ENCODE data around the gene MEGF9.
"Not testable (repeated sequence)": the region's sequence is repeated elsewhere in the genome, so short reads cannot be mapped to it uniquely, and the experiment has no call there.

The MEGF9 gene

DNA sequence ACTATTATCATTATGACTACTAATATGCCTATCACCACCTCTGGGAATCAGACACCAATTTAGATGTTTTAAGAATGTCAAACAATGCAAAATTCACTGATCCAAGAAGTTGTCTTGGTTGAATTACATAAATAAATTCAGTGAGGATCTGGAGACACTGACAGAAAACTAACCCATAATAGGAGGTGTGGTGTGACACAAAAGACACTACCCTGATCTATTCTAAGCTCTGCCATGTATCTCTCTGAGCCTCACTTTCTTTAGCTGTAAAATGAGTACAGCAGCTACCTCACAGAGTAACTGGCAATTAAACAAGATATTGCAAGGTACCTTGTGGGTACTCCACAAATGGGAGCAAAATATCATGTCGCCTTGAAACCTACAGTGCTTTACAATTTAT lies 141.8 kb downstream of the MEGF9 start:
- DNase-seq (ENCODE audit: low read depth in 2 of 2), result no peak

DNA sequence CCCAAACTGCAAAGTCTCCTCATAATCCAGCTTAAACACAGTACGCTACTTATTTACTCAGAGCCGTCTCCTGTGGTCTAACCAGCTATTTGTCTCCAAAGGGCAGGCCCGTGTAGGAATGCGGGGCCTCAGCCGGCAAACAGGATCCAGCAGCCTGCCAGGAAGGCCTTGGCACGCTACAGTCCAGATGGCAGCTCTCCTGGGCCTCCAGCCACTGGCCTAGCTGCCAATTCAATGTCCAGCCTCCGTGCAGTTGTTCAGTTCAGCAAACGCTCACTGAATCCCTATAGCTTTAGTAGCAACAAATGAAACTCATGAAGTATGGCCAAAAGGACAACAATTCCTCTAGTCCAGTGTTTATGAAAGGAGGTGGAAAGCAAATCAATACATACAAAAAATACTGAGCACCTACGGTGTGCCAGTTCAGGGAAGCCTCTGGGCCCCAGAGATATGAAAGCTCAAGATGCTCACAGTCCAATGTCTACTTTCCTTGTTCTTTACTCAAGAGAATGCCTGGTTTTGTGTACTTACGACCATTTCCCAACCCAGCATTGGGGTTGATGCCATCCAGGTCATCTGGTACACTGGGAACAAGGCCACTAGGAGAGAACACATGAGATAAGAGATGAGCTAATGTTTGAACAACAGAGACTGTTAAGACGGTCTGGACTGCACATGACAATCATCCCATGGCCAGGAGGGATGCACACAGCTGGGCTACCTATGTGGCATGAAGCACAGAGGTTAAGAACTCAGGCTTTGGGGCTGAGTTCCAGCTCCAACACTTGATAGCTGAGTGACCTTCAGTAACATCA lies 142.6 kb downstream of the MEGF9 start:
- DNase-seq (ENCODE audit: low read depth in 2 of 2), result no peak

DNA sequence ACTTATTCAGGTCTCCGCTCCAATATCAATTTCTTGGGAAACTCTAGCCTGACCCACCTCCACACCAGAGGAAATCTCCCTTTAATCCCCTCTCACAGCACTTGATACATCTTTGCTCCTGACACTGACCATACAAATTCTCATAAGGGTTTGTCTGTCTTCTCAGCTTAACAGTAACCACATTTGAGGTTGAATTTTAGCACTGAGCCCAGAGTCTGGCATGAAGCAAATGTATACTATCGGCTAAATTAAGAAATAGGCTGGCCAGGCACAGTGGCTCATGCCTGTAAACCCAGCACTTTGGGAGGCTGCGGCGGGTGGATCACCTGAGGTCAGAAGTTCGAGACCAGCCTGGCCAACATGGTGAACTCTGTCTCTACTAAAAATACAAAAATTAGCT lies 144.0 kb downstream of the MEGF9 start:
- DNase-seq (ENCODE audit: low read depth in 2 of 2), result no peak

DNA sequence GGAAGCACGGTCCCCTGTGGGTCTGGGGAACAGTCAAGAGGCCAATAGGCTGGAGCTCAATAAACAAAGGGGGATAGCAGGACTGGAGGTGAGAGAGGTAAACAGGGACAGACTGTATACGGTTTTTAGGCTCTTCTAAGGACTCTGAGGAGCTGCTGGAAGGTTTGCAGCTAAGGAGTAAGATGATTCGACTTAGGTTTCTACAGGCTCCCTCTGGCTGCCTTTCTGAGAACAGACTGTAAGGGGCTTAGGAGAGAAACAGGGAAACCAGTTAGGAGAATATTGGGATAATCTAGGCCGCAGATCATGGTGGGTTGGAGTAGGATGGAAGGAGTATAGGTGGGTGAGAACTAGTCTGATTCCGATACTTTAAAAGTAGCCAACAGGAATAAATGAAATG lies 144.7 kb downstream of the MEGF9 start:
- DNase-seq (ENCODE audit: low read depth in 2 of 2), result no peak

DNA sequence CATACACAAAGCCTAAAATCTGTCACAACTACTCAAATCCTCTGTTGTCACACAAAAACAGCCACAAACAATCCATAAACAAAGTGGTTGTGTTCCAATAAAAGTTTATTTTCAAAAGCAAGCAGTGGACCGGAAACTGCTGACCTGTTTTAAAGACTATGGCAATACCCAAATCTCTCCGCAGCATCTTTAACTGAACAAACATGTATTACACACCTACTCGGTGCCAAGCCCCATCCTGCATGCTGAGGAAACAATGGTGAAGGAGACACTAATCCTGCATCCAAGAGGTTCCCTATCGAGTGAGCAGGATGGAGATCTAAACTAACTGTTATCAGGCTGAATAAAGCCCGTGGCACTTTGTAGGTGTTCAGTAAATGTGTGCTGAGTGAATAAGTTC lies 145.5 kb downstream of the MEGF9 start:
- DNase-seq (ENCODE audit: low read depth in 2 of 2), result no peak

DNA sequence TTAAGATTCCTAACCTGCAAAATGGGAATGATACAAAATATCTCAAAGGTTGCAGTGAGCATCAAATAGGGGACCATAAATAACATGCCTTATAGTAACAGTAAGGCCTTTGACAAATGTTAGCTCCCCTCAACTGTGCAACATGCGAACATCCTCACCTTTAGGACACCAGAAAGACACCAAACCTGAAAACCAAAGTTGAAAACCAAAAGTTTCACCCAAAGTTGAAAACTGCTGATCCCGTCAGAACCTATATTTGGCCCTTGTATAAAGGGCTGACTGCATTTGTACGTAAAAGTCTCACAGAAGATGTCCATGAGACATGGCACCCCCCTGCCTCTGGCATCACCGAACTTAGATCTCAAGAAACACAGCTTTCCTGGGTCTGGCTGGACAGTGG lies 146.4 kb downstream of the MEGF9 start:
- no peak for DNase-seq (ENCODE audit: low read depth in 2 of 2)

DNA sequence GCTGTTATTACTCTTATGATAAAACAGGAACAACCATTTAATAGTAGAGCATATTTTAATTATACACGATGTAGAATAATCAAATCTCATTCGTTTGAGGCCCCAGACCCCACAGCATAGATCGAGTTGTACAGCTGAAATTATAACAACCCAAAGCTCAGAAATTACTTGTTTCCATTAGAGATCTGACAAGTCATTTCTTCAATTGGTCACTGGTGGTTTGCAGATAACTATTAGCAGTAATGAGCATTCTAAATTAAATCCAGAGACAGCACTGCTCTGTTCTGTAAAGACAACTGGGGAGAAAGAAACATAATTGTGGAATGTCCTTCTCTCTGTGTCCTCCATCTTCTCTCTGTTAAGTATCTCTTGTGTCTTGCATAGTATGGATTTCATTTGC lies 147.2 kb downstream of the MEGF9 start:
- no peak for DNase-seq (ENCODE audit: low read depth in 2 of 2)

DNA sequence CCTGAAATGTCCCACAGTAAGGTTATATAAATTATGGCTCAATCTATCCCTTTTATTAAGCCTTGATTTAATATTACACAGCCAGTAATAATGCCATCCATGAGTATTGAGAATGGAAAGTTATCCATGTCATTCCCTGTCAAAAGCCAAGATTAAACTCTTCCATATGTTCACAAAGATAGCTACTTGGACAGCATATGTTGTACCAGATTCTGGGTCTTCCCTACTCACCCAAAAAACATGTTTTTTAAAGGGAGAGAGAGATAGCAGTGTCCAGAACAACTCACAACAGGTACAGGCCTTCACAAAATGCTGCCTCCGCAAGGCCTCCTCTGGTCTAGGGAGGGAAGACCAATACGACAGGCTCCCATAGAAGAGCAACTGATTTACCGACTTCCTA lies 149.7 kb downstream of the MEGF9 start:
- no peak for DNase-seq (ENCODE audit: low read depth in 2 of 2)

DNA sequence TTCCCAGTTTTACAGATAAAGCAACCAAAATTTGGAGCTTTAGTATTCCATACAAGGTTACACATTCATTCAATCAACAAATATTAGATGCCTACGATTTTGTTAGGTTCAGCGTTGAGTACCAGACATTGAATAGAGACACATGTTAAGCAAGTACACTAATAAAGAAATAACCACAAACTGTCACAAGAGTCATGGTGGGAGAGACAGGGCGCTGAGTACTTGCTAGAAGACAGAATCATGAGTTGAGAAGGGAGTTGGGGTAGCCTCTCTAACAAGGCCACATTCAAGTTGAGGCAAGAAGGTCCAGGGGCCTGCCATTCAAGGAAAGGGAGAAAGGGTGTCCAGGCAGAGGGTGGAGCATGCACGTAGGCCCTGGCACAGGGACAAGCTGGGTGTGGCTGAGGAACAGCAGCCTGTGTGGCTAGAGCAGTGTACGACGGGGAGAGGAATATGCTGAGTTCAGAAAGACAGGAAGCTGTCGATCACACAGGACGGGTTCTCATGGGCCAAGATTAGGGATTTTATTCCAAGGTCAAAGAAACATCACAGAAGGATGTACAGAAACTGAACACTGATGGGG lies 151.3 kb downstream of the MEGF9 start:
- DNase-seq (ENCODE audit: low read depth in 2 of 2), result no peak

DNA sequence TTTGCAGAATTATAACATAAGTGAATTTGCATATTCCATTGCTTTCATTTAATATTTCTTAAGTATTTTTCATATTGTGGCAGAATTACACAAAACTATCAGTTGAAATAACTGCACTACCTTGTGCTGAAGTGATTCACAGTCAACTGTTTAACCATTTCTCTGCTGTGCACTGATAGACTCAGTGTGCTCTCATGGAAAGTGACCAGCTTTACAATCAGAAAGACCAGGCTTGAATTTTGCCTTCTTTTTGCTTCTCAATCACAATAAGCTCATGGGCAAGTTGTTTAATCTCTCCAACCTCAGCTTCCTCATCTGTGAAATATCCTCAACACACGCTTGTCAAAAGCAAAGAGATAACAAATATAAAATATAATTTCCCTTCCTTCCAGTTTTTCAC lies 152.6 kb downstream of the MEGF9 start:
- DNase-seq (ENCODE audit: low read depth in 2 of 2), result no peak

DNA sequence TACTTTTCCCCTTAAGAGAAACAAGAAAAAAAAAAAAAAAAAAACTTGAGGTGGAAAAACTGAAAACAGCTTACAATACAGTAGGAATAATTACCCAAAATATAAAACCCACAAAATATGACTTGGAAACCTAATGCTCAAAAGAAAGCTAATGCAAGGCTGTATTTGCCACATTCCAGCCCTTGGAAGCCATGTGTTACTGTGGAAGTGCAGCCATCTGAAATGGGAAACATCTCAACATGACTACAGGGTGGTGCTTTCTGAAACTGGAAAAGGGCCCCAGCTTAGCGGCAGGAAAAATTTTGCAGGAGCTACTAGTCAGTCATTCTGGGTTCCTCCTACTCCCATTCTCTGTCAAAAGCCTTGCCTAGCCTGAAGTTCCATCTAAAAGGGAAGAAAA lies 154.7 kb downstream of the MEGF9 start:
- no peak for DNase-seq (ENCODE audit: low read depth in 2 of 2)

DNA sequence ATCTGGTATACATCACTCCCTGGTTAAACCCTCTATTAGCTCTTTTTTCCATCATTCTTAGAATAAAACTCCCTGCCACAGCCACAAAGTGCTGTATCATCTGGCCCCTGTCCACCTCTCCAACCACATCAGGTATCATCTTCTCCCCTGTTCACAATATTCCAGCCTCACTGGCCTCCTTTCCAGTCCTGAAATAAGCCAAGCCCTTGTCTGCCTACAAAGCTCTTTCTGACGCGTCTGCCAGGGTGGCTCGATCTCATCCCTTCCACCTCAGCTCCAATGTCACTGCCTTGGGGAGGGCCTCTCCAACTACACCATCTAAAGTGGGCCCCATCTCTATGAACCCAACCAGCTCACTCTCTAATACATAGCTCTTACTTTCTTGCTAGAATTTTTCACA lies 155.8 kb downstream of the MEGF9 start:
- no peak for DNase-seq (ENCODE audit: low read depth in 2 of 2)

DNA sequence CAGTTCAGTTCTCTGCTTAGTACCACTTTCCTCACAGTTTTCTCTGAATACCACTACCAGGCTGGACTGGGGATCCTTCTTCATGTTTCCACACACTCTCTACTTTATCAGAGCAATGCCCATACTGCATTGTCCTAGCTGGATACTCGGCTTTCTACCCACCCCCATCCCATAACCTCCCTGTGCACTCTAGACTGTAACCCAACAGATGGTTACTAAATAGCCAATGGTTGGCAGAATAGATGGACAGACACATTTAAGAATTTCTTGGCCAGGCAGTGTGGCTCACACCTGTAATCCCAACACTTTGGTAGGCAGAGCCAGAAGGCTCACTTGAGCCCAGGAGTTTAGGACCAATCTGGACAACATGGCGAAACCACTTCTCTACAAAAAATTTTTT lies 157.1 kb downstream of the MEGF9 start:
- DNase-seq (ENCODE audit: low read depth in 2 of 2), result no peak

DNA sequence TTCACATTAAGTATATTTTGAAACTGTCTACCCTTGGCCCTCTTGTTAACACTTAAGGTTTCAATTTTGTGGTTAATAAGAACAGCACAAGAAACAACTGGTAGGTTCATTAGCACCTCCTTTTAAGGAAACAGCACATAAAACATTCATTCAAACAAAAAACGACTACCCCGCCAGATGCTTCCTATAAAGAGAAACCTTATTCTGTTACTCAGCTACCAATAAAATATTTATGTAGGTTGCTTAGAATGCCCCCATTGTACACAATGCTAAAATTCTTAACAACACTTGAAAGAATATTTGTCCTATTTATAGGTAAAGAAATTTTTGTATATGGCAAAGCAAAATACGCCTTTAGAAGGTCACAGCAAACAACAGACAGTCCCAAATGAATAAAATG lies 157.5 kb downstream of the MEGF9 start:
- no peak for DNase-seq (ENCODE audit: low read depth in 2 of 2)

DNA sequence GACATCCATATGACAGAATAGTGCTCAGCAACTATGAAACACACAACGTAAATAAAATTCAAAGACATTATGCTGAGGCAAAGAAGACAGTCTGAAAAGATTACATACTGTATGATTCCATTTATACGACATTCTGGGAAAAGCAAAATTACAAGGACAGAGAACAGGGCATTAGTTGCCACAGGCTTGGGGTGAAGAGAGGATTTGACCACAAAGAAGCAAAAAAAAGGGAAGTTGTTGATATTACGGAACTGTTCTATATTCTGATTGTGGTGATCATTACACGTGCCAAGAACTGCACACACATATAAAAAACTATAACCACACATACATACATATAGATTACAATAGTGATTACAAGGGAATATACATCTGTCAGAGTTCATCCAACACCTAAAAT lies 158.4 kb downstream of the MEGF9 start:
- no peak for DNase-seq (ENCODE audit: low read depth in 2 of 2)

DNA sequence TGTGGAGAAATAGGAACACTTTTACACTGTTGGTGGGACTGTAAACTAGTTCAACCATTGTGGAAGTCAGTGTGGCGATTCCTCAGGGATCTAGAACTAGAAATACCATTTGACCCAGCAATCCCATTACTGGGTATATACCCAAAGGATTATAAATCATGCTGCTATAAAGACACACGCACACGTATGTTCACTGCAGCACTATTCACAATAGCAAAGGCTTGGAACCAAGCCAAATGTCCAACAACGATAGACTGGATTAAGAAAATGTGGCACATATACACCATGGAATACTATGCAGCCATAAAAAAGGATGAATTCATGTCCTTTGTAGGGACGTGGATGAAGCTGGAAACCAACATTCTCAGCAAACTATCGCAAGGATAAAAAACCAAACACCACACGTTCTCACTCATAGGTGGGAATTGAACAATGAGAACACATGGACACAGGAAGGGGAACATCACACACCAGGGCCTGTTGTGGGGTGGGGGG lies 162.0 kb downstream of the MEGF9 start:
- DNase-seq (ENCODE audit: low read depth in 2 of 2), result not testable (repeated sequence)

Data from stimulated activated CD4-positive, alpha-beta T cell treated with anti-CD3 and anti-CD28 coated beads, Interleukin-1b, Interleukin-23, amount 100 ng/mL, for 4 hours (primary cell).